ENCODE data around the gene SIGLEC15.

SIGLEC15 gene

DNA sequence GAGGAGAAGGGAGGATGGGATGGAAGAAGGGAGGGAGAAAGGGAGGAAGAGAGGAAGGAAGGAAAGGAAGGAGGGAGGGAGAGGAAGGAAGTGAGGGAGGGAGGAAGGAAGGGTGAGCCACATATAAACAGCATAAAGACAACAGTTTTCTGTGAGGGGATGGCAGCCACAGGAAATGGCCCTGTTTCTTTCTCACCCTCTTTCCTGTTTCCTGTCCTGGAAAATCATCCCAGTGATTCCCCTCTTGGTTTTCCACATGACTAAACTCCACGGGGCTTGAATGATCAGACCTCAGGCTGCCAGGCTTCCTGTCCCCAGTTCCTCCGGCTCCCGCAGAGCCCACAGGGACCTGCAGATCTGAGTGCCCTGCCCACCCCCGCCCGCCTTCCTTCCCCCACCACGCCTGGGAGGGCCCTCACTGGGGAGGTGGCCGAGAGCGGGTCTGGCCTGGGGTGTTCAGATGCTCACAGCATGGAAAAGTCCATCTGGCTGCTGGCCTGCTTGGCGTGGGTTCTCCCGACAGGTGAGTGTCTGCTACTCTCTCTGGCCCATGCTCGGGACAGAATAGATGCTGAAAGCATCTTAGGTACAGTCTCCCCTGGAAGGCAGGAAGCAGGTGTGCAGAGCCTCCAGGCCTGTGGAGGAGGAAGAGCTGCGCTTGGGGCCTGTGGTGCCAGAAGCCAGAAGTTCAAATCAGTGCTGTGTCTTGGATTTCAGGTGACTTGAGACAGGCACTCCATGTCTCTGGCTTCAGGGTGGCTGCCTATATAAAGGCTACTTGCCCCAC lies at the start of gene SIGLEC15:
Gene SIGLEC15, plus strand, starts transcription at position 418 of the 787 bp plus-strand sequence. Its CDS starts 54 bp downstream, at position 472.
- Histone ChIP-seq H3K9ac (ENCODE audit: low read depth, low read length) (no peak within 1 kb of the TSS), H3K4me3 (ENCODE audit: low read depth, low read length) (no peak within 1 kb of the TSS), H3K9me3 (ENCODE audit: control insufficient read depth, insufficient read depth, low read length) (no peaks in the 10 kb centered on the region), H3K27me3 (ENCODE audit: control insufficient read depth, insufficient read depth, low read length) (no peaks in the 10 kb centered on the region), H3K36me3 (ENCODE audit: control insufficient read depth, insufficient read depth, low read length) (no peaks in the 10 kb centered on the region), H3K4me1 (ENCODE audit: control insufficient read depth, insufficient read depth, low read length) (peaks cover 2% of the 10 kb centered on the region)

- Histone ChIP-seq H3K9ac (ENCODE audit: low read depth, low read length) (peak overlapping the region; percentile 78), H3K36me3 (ENCODE audit: control insufficient read depth, insufficient read depth, low read length) (no peaks in the 10 kb centered on the region), H3K4me1 (ENCODE audit: control insufficient read depth, insufficient read depth, low read length) (no peaks in the 10 kb centered on the region), H3K27me3 (ENCODE audit: control insufficient read depth, insufficient read depth, low read length) (peaks cover 5% of the 10 kb centered on the region), H3K4me3 (ENCODE audit: low read depth, low read length) (peak overlapping the region; percentile 65), H3K9me3 (ENCODE audit: control insufficient read depth, insufficient read depth, low read length) (no peaks in the 10 kb centered on the region)
These were observed 49.7 kb upstream of the SIGLEC15 start for GRCh38 chr18:45775743-45776142.

DNA sequence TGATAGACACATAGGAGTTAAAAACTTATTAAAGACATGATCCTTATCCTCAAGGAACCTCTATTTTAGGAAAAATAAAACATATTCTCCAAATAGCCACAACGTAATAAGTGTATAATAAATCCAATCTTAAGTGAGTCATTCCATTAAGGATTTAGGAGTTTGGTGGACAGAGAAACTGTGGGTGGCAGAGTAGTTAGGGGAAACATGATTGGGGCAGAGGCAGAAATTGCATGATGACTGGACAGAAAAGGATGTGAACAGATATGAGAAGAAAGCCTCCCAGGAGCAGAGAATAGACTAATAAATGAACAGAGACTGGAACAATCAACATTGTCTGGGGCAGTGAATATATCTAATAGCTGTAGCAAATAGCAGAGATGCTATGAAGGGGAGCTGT lies 48.1 kb upstream of the SIGLEC15 start:
- H3K4me1 ChIP-seq (ENCODE audit: control insufficient read depth, insufficient read depth, low read length): no peaks in the 10 kb centered on the region
- H3K36me3 ChIP-seq (ENCODE audit: control insufficient read depth, insufficient read depth, low read length): no peaks in the 10 kb centered on the region
- H3K27me3 ChIP-seq (ENCODE audit: control insufficient read depth, insufficient read depth, low read length): peaks cover 5% of the 10 kb centered on the region
- no peak overlapping the region for H3K9ac ChIP-seq (ENCODE audit: low read depth, low read length)
- no peaks in the 10 kb centered on the region for H3K9me3 ChIP-seq (ENCODE audit: control insufficient read depth, insufficient read depth, low read length)
- H3K4me3 ChIP-seq (ENCODE audit: low read depth, low read length): no peak overlapping the region

GRCh38 chr18:45780568-45780967 lies 44.9 kb upstream of the SIGLEC15 start:
- no peaks in the 10 kb centered on the region for H3K9me3 ChIP-seq (ENCODE audit: control insufficient read depth, insufficient read depth, low read length)
- no peaks in the 10 kb centered on the region for H3K36me3 ChIP-seq (ENCODE audit: control insufficient read depth, insufficient read depth, low read length)
- H3K27me3 ChIP-seq (ENCODE audit: control insufficient read depth, insufficient read depth, low read length): peaks cover 5% of the 10 kb centered on the region
- no peak overlapping the region for H3K4me3 ChIP-seq (ENCODE audit: low read depth, low read length)
- peaks cover 11% of the 10 kb centered on the region for H3K4me1 ChIP-seq (ENCODE audit: control insufficient read depth, insufficient read depth, low read length)
- H3K9ac ChIP-seq (ENCODE audit: low read depth, low read length): no peak overlapping the region

GRCh38 chr18:45782662-45783061 lies 42.8 kb upstream of the SIGLEC15 start:
- H3K4me1 ChIP-seq (ENCODE audit: control insufficient read depth, insufficient read depth, low read length): peaks cover 11% of the 10 kb centered on the region
- H3K9ac ChIP-seq (ENCODE audit: low read depth, low read length): no peak overlapping the region
- H3K4me3 ChIP-seq (ENCODE audit: low read depth, low read length): no peak overlapping the region
- no peaks in the 10 kb centered on the region for H3K36me3 ChIP-seq (ENCODE audit: control insufficient read depth, insufficient read depth, low read length)
- H3K27me3 ChIP-seq (ENCODE audit: control insufficient read depth, insufficient read depth, low read length): no peaks in the 10 kb centered on the region
- no peaks in the 10 kb centered on the region for H3K9me3 ChIP-seq (ENCODE audit: control insufficient read depth, insufficient read depth, low read length)

- Histone ChIP-seq H3K4me3 (ENCODE audit: low read depth, low read length) (no peak overlapping the region), H3K27me3 (ENCODE audit: control insufficient read depth, insufficient read depth, low read length) (no peaks in the 10 kb centered on the region), H3K9me3 (ENCODE audit: control insufficient read depth, insufficient read depth, low read length) (no peaks in the 10 kb centered on the region), H3K36me3 (ENCODE audit: control insufficient read depth, insufficient read depth, low read length) (no peaks in the 10 kb centered on the region), H3K9ac (ENCODE audit: low read depth, low read length) (no peak overlapping the region), H3K4me1 (ENCODE audit: control insufficient read depth, insufficient read depth, low read length) (peaks cover 11% of the 10 kb centered on the region)
These were observed 42.1 kb upstream of the SIGLEC15 start for GRCh38 chr18:45783097-45784075.

DNA sequence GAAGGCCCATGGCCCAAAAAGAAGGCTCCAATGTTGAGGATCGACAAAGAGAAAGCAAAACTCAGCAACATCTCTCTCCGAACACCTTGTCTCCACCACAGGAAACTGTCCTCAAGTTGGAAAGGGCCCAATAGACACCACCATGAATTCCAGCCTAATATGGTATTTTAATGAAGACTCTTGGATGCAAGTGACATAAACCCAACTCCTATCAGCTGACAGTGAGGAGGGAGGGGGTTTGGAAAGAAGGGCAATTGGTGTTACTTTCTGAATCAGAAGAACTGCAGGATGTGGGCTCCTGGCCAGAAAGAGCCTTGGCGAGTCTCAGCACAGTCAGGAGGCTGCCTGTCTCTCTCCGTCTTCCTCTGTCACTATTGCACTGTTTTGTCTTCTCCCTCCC lies 40.3 kb upstream of the SIGLEC15 start:
- H3K9me3 ChIP-seq (ENCODE audit: control insufficient read depth, insufficient read depth, low read length): no peaks in the 10 kb centered on the region
- H3K9ac ChIP-seq (ENCODE audit: low read depth, low read length): no peak overlapping the region
- H3K4me3 ChIP-seq (ENCODE audit: low read depth, low read length): no peak overlapping the region
- H3K36me3 ChIP-seq (ENCODE audit: control insufficient read depth, insufficient read depth, low read length): no peaks in the 10 kb centered on the region
- H3K4me1 ChIP-seq (ENCODE audit: control insufficient read depth, insufficient read depth, low read length): peaks cover 11% of the 10 kb centered on the region
- H3K27me3 ChIP-seq (ENCODE audit: control insufficient read depth, insufficient read depth, low read length): no peaks in the 10 kb centered on the region

GRCh38 chr18:45786941-45787340 lies 38.5 kb upstream of the SIGLEC15 start:
- peaks cover 11% of the 10 kb centered on the region for H3K4me1 ChIP-seq (ENCODE audit: control insufficient read depth, insufficient read depth, low read length)
- H3K36me3 ChIP-seq (ENCODE audit: control insufficient read depth, insufficient read depth, low read length): no peaks in the 10 kb centered on the region
- no peaks in the 10 kb centered on the region for H3K27me3 ChIP-seq (ENCODE audit: control insufficient read depth, insufficient read depth, low read length)
- H3K9ac ChIP-seq (ENCODE audit: low read depth, low read length): no peak overlapping the region
- H3K4me3 ChIP-seq (ENCODE audit: low read depth, low read length): no peak overlapping the region
- H3K9me3 ChIP-seq (ENCODE audit: control insufficient read depth, insufficient read depth, low read length): no peaks in the 10 kb centered on the region

DNA sequence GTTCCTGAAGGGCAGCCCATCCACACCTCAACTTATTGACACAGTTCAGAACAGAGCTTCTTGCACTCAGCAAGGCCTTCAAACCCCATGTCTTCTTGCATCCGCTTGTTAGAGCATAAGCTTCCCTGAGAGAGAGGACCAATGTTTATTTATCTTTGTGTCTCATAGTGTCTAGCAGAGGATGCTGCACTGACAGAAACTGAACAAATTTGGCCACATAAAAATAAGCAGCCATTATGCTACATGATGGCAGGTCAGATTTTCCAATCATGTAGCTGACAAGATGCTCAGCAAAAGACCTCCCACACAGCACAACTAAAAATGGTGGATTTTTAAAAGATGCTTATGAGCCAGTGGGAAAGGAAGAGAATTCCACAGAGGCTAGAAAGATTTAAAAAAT lies 38.1 kb upstream of the SIGLEC15 start:
- Histone ChIP-seq H3K27me3 (ENCODE audit: control insufficient read depth, insufficient read depth, low read length) (no peaks in the 10 kb centered on the region), H3K4me3 (ENCODE audit: low read depth, low read length) (no peak overlapping the region), H3K4me1 (ENCODE audit: control insufficient read depth, insufficient read depth, low read length) (peaks cover 11% of the 10 kb centered on the region), H3K36me3 (ENCODE audit: control insufficient read depth, insufficient read depth, low read length) (no peaks in the 10 kb centered on the region), H3K9me3 (ENCODE audit: control insufficient read depth, insufficient read depth, low read length) (no peaks in the 10 kb centered on the region), H3K9ac (ENCODE audit: low read depth, low read length) (no peak overlapping the region)

DNA sequence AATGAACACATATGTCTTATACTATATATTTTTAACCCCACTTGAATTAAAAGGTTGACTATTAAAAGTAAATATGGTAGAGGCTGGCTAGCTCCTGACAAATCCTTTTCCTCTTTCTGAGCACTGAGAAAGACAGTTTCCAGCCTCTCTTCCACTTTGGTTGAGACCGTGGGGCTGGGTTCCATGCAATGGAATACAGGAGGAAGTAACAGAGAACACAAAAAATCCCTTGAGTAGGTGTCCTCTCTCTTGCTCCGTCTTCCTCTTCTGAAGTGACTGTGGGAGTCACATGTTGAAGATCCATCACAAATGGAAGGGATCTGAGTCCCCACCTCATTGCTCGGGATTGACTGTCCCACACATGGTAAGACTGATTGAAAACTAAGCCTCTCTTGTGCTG lies 36.6 kb upstream of the SIGLEC15 start:
- Histone ChIP-seq H3K4me1 (ENCODE audit: control insufficient read depth, insufficient read depth, low read length) (no peaks in the 10 kb centered on the region), H3K4me3 (ENCODE audit: low read depth, low read length) (no peak overlapping the region), H3K36me3 (ENCODE audit: control insufficient read depth, insufficient read depth, low read length) (no peaks in the 10 kb centered on the region), H3K9ac (ENCODE audit: low read depth, low read length) (no peak overlapping the region), H3K9me3 (ENCODE audit: control insufficient read depth, insufficient read depth, low read length) (no peaks in the 10 kb centered on the region), H3K27me3 (ENCODE audit: control insufficient read depth, insufficient read depth, low read length) (no peaks in the 10 kb centered on the region)

DNA sequence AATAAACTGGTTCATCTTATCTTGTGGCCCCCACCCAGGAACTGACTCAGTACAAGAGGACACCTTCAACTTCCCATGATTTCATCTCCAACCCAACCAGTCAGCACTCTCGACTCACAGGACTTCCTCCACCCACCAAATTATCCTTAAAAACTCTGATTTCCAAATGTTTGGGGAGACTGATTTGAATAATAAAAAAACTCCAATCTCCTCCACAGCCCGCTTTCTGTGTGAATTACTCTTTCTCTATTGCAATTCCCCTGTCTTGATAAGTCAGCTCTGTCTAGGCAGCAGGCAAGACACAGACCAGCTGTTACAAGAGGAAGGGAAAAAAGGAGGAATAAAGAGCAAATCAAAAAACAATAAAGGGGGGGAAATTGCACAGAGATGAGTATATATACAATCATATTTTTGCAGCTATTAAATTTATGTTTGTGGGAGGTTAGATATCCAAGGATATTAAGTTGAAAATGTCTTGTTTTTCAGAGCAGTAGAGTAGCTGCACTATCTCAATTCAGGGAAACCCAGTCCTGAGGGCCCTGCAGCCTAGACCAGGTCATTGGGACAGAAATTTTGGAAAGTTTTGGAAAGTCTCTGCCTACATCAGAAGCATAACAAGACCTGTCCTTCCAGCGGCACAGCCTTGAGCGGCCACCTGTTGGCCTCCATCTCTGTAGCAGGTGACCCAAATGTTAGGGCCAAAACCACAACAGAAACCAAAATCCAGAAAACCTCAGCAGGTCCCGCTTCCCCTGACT lies 32.8 kb upstream of the SIGLEC15 start:
- Histone ChIP-seq H3K9ac (ENCODE audit: low read depth, low read length) (no peak overlapping the region), H3K4me3 (ENCODE audit: low read depth, low read length) (no peak overlapping the region), H3K27me3 (ENCODE audit: control insufficient read depth, insufficient read depth, low read length) (no peaks in the 10 kb centered on the region), H3K36me3 (ENCODE audit: control insufficient read depth, insufficient read depth, low read length) (no peaks in the 10 kb centered on the region), H3K4me1 (ENCODE audit: control insufficient read depth, insufficient read depth, low read length) (no peaks in the 10 kb centered on the region), H3K9me3 (ENCODE audit: control insufficient read depth, insufficient read depth, low read length) (no peaks in the 10 kb centered on the region)
